ENCODE measurements around the gene DES. TPM values are rescaled to one million over a fixed set of nuclear protein-coding genes. Genes with fewer than 3 reads are reported as not detected.

DES gene
- total RNA-seq, 1 experiment from 2014 or later: not detected

DNA sequence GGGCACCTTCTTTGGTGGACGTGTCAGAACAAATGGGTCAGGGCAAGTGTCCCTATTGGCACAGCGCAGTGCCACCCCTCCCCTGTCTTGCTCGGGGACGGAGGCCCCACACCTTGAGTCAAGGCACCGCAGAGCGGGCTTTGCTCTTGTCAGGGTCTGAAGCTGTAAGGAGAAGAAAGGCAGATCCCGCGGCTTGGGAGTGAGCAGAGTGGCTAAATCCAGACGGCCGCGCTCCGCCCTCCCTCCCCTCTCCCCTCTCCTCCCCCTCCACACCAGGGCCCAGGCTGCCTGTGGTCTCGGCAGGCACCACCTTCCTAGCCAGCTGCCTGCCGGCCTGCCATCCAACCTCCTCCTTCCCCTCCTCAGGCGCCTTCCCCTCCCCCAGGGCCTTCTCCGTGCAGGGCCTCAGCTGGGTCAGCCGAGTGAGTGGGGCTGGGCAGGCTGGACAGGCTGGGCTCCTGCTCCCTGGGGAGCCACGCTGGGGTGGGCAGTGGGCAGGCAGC, 42.3 kb downstream of the DES start:
- DNase-seq (ENCODE audit: low read depth, low spot score): no peak
- in situ Hi-C loops (cut with HindIII; ENCODE audit: low pct_unique_long_range_greater_than_20kb, low sequenced_read_pairs): no loop called here

DNA sequence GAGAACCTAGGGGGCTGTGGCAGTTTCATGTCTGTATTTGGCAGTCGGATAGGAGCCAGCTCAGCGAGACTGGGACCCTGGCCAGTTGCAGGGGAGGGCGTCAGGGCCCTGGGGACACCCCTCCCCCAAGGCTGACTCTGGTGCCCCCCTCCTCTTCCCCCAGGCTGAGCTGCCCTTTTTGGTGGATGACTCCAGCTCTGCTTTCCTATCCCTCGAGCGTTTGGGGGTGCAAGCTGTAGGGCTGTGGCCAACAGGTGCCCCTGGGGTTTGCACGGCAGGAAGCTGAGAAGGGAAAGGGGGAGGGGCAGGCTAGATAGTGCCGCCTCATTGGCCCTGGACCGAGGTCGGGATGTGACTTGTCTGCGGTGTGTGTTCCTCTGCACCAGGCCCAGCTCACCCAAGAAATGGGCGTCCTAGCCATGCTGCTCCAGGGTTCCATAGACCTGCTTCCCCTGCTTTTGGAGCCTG, 42.9 kb downstream of the DES start:
- no peak for DNase-seq (ENCODE audit: low read depth, low spot score)
- in situ Hi-C loops (cut with HindIII; ENCODE audit: low pct_unique_long_range_greater_than_20kb, low sequenced_read_pairs): no loop called here

DNA sequence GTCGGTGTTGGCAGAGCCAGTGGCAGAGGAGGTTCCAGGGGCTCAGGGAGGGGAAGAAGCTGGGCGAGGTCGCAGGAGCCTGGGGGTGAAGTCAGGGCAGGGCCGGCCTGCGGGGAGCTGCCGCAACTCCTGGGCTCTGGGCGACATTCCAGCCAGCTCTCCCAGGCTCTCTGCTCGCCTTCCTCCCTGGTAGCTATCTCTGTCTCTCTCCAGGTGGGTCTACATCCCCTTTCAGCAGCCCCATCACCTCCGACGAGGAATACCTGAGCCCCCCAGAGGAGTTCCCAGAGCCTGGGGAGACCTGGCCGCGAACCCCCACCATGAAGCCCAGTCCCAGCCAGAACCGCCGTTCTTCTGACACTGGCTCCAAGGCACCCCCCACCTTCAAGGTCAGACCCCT, 43.5 kb downstream of the DES start:
- no peak for DNase-seq (ENCODE audit: low read depth, low spot score)
- in situ Hi-C loops (cut with HindIII; ENCODE audit: low pct_unique_long_range_greater_than_20kb, low sequenced_read_pairs): no loop called here

DNA sequence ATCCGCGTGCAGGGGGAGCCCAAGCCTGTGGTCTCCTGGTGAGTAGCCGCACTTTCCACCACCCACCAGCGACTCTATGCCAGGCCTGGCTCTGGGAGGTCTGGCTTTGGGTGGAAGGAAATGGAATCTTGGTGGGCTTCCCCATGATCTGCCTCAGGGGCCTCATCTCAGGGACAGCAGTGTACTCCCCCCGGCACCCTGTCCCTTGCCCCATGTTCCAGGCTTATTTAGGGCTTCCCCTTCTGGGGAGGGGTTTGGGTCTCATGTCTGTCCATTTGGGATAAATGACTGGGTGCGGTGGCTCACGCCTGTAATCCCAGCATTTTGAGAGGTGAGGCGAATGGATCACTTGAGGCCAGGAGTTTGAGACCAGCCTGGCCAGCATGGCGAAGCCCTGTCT, 44.2 kb downstream of the DES start:
- DNase-seq (ENCODE audit: low read depth, low spot score): no peak
- in situ Hi-C loops (cut with HindIII; ENCODE audit: low pct_unique_long_range_greater_than_20kb, low sequenced_read_pairs): no loop called here

DNA sequence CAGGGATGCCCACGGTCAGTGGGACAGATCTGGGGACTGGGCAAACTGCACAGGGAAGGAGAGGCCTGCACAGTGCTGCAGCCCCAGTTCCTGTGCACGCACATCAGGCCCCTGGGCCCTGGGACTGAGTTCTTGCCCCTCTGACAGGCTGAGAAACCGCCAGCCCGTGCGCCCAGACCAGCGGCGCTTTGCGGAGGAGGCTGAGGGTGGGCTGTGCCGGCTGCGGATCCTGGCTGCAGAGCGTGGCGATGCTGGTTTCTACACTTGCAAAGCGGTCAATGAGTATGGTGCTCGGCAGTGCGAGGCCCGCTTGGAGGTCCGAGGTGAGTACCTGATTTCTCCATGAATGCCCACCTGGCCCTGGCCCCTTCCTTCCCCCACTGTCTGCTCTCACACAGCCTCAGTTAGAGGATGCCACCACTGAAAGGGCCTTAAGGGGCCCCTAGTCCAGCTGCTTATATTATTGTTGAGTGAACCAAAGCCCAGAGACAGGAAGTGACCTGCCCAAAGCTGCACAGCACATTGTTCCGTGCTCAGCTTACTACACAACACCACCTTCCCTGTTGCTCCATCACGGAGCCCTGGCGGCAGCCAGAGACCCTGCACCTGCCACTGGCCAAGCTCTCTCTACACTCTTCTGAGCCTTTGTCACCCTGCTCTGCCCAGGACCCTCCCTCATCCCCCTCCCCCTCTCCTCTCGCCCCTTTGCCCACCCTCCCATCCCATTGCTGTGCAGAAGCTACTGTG, 46.3 kb downstream of the DES start:
- in situ Hi-C loops (cut with HindIII; ENCODE audit: low pct_unique_long_range_greater_than_20kb, low sequenced_read_pairs): no loop called here
- no peak for DNase-seq (ENCODE audit: low read depth, low spot score)

DNA sequence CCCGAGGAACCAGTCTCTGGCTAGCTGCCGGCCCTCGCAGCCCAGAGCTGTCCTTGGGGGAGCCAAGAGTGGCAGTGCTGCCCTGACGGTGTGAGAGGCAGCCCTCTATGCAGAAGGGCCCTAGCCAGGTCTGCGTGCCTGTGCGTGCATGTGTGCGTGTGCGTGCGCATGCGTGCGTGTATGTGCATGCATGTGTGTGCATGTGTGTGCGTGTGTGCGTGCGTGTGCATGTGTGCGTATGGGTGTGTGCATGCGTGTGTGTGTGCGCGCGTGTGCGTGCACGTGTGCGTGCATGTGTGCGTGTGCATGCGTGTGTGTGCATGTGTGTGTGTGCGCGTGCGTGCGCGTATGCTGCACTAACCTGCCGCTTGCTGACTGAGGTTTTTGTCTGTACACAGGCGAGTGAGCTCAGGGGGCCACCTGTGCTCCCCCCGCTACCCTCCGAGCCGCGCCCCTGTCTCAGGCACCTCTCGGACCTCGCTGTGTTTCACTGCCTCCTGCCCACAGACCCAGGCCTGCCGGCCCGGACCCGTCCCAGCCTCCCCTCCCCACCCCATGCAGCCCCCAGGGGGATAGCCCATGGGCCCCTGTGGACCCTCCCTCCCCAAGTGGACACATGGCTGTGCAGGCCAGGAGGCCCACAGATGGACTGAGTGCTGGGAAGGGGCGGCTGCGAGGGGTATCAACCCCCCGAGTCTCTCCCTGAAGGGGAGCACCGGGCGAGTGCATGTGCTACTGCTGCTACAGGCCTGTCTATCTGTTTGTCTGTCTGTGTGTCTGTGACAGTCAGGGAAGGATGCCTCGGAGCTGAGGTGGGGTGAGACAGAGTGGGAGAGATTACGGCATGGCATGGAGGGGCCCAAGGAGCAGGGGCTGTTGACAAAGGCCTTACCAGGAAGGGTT, 47.7 kb downstream of the DES start:
- in situ Hi-C loops (cut with HindIII; ENCODE audit: low pct_unique_long_range_greater_than_20kb, low sequenced_read_pairs): no loop called here

DNA sequence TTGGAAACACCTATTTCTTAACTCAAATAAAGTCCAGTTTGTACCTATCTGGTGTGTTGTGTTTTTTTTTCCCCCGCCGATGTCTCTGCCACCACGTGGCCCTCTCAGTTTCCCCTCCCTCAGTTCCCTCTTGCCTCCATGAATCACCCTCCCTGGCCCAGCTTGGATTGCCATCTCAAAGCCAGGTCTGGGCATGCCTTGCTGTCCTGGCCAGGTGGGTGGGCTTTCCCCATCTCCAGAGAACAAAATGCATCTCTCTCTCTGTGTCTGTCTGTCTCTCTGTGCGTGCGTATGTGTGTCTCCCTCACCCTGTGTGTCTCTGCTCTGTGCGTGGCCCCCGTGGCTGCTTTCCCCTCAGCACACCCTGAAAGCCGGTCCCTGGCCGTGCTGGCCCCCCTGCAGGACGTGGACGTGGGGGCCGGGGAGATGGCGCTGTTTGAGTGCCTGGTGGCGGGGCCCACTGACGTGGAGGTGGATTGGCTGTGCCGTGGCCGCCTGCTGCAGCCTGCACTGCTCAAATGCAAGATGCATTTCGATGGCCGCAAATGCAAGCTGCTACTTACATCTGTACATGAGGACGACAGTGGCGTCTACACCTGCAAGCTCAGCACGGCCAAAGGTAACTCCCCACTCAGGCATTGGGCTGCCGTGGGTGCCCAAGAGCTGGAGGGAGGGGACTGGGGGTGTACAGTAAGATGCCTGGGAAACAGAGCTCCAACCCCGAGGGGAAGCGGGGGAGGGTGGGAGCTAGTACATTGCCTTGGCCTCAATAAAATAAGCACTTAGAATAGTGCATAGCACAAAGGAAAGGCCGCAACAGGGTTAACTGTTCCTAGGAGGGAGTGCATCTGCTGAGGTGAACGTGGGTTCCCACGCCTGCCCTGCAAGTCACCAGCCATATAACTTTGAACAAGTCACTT, 48.9 kb downstream of the DES start:
- DNase-seq (ENCODE audit: low read depth, low spot score): no peak
- in situ Hi-C loops (cut with HindIII; ENCODE audit: low pct_unique_long_range_greater_than_20kb, low sequenced_read_pairs): no loop called here

More for the DNA sequence above, 47.7 kb downstream of the DES start:
- no peak for DNase-seq (ENCODE audit: low read depth, low spot score)

DNA sequence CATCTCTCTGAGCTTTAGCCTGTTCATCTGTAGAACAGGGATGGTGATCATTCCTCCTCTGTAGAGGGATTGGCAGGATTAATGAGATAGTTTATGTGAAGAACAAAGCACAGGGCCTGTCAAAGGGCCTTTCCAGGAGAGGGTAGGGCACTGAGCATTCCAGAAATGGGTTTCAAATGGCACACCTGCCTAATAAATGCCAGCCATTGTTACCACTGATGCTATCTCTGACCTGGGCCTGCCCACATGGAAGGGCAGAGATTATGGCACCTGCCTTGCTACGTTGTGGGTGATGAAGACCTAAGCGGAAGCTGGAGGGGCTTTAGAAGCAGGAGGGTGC, 49.5 kb downstream of the DES start:
- DNase-seq (ENCODE audit: low read depth, low spot score): no peak
- in situ Hi-C loops (cut with HindIII; ENCODE audit: low pct_unique_long_range_greater_than_20kb, low sequenced_read_pairs): no loop called here

DNA sequence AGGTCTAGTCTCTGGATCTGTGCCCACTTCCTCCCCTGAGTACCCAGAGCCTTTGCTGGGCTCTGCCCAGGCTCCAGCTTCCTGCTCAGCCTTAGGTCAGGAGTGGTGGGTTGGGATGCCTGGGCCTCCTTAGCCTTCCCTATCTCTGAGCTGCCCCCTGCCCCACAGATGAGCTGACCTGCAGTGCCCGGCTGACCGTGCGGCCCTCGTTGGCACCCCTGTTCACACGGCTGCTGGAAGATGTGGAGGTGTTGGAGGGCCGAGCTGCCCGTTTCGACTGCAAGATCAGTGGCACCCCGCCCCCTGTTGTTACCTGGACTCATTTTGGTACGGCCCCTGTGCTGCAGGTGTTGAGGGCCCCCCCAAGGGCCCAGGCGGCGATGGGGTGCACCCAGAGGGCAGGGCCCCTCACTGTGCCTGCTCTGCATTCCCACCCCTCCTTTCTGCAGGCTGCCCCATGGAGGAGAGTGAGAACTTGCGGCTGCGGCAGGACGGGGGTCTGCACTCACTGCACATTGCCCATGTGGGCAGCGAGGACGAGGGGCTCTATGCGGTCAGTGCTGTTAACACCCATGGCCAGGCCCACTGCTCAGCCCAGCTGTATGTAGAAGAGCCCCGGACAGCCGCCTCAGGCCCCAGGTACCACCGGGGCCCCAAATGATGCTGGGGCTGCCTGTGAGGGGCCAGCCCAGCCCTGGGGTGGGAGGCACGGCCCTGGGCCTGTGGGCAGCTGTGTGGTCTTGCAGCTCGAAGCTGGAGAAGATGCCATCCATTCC, 50.4 kb downstream of the DES start:
- DNase-seq (ENCODE audit: low read depth, low spot score): no peak
- in situ Hi-C loops (cut with HindIII; ENCODE audit: low pct_unique_long_range_greater_than_20kb, low sequenced_read_pairs): no loop called here

DNA sequence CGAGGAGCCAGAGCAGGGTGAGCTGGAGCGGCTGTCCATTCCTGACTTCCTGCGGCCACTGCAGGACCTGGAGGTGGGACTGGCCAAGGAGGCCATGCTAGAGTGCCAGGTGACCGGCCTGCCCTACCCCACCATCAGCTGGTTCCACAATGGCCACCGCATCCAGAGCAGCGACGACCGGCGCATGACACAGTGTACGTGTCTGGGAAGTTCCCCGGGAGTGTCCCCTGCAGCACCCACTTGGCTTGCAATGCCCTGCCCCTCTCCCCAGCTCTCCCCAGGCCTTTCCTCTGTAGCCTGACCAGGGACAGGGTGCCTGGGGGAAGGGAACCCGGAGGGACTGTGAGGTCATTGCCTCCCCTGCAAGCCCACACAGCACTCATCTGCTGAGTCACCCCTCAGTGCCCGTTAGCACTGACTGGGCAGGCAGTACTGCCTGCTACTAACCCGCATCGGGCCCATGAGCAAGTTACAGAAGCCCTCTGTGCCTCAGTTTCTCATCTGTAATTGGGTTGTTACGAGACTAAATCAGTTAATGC, 51.1 kb downstream of the DES start:
- DNase-seq (ENCODE audit: low read depth, low spot score): no peak
- in situ Hi-C loops (cut with HindIII; ENCODE audit: low pct_unique_long_range_greater_than_20kb, low sequenced_read_pairs): no loop called here

DNA sequence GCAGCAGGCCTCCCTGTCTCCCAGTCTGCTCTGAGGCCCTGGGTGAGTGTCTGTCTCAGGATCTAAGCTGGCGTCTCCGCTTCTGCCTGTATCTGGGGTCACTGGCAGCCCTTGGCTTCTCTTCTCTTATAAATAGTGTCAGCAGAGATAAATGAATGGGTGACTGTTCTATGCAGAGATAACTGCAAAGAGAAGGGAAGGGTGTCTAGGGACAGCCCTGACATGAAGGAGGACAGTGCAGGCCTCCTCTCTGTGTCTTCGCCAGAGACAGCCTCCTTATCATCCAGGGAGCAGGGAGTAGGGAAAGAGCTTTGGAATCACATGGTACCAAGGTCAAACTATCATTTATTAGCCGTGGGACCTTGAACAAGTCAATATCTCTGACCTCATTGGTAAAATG, 52.3 kb downstream of the DES start:
- in situ Hi-C loops (cut with HindIII; ENCODE audit: low pct_unique_long_range_greater_than_20kb, low sequenced_read_pairs): no loop called here
- DNase-seq (ENCODE audit: low read depth, low spot score): no peak

DNA sequence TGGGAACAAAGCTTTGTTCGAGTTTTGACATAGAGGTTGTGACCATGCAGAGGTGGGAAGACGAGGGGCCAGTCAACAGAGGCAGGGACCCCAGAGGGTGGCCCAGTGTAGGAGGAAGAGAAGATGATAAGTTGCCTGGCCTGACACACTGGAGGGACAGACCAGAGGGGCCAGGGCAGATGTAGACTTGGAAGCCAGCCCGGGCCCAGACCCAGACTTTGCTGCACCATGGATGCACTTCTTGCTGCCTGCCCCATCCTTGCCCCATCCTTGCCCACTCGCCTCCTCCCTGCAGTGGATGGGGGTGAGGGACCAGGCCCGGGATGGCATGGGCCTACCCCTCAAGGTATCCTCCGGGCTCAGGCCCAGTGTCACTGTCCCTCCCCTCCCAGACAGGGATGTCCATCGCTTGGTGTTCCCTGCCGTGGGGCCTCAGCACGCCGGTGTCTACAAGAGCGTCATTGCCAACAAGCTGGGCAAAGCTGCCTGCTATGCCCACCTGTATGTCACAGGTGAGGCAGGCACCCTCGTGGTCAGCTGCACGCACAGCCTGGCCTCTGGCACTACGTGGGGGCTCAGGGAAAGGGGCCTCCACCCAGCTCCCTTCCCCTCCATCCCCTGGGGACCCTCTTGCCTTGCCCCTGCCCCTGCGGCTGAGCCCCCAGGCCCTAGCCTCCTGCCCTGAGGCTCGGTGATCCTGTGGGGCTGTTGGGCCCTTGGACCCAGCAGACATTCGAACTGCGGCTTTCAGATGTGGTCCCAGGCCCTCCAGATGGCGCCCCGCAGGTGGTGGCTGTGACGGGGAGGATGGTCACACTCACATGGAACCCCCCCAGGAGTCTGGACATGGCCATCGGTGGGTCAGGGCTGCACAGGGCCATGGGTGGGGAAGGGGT, 53.5 kb downstream of the DES start:
- DNase-seq (ENCODE audit: low read depth, low spot score): no peak
- in situ Hi-C loops (cut with HindIII; ENCODE audit: low pct_unique_long_range_greater_than_20kb, low sequenced_read_pairs): no loop called here

DNA sequence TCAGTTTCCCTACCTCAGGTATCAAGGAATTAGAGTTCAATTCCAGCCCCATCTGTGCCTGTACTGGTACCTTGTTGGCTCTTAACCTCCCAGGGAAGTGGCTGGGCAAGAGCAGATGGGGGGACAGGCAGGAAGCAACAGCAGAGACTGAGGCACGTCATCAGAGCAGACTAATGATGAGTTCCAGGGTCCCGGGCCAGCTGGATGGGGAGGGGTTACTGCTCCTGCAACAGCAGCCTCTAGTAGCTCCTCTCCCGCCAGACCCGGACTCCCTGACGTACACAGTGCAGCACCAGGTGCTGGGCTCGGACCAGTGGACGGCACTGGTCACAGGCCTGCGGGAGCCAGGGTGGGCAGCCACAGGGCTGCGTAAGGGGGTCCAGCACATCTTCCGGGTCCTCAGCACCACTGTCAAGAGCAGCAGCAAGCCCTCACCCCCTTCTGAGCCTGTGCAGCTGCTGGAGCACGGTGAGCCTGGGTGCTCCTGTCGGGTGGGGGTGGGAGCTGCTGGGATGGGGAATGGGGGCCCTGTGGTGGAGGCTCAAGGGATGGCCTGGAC, 54.5 kb downstream of the DES start:
- DNase-seq (ENCODE audit: low read depth, low spot score): no peak
- in situ Hi-C loops (cut with HindIII; ENCODE audit: low pct_unique_long_range_greater_than_20kb, low sequenced_read_pairs): no loop called here

DNA sequence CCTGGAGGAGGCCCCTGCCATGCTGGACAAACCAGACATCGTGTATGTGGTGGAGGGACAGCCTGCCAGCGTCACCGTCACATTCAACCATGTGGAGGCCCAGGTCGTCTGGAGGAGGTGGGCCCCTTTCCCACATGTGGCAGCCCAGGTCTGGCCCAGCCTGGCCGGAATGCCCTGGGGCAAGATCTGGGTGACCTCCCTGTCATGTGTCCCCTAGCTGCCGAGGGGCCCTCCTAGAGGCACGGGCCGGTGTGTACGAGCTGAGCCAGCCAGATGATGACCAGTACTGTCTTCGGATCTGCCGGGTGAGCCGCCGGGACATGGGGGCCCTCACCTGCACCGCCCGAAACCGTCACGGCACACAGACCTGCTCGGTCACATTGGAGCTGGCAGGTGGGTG, 55.3 kb downstream of the DES start:
- no peak for DNase-seq (ENCODE audit: low read depth, low spot score)
- in situ Hi-C loops (cut with HindIII; ENCODE audit: low pct_unique_long_range_greater_than_20kb, low sequenced_read_pairs): no loop called here

DNA sequence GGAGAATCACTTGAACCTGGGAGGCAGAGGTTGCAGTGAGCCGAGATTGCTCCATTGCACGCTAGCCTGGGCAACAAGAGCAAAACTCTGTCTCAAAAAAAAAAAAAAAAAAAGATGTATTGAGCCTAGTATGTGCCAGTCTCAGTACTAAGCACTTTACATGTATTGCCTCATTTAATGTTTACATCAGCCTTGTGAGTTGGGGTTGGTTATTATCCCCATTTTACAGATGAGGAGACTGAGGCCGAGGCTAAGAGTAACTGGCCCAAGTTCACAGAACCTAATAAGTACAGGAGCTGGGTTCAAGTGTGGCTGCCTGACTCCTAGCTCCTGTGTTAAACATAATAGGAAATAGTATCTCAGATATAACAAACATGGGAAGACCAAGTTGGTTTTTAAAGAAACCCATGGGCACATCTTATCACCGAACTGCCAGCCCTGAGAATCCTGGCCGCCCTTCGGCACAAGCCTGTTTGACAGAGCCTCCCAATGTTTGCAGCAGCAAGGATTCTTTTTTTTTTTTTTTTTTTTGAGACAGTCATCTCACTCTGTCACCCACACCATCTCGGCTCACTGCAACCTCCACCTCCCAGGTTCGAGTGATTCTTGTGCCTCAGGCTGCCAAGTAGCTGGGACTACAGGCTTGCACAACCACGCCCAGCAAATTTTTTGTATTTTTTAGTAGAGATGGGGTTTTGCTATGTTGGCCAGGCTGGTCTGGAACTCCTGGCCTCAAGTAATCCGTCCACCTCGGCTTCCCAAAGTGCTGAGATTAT, 56.3 kb downstream of the DES start:
- in situ Hi-C loops (cut with HindIII; ENCODE audit: low pct_unique_long_range_greater_than_20kb, low sequenced_read_pairs): no loop called here

More for the DNA sequence above, 56.3 kb downstream of the DES start:
- no peak for DNase-seq (ENCODE audit: low read depth, low spot score)

Measured in SK-MEL-5 (cell line).